GM12878 (cell line): ENCODE measurements around the gene ZNF763.

Source experiments
- BRCA1 ChIP-seq: IDR thresholded peaks from 2 replicates; pipeline ENCODE4 v1.6.1; 2011; ENCODE audit warnings: low read depth, low read length, improper control_type of control experiment
- CEBPB ChIP-seq, 2 experiments: fragments of 150-350 bp in 1 of 2; IDR thresholded peaks; 2 replicates each; pipeline ENCODE4 v1.6.1; 2012 to 2014; ENCODE audit warnings: low read depth in 2 of 2, low read length in 2 of 2, borderline replicate concordance in 1 of 2, inconsistent platforms in 1 of 2
- CHD1 ChIP-seq: IDR thresholded peaks from 2 replicates; pipeline ENCODE4 v1.6.1; 2012; ENCODE audit warnings: low read depth, low read length, improper control_type of control experiment
- CTCF ChIP-seq, 3 experiments: IDR thresholded peaks in 2 of 3; conservative IDR thresholded peaks in 1 of 3; 2 replicates each; pipeline ENCODE4 v1.5.1; 2011; ENCODE audit warnings: low read depth in 3 of 3, low read length in 3 of 3, mild to moderate bottlenecking in 3 of 3, control low read depth in 2 of 3, moderate library complexity in 2 of 3, inconsistent platforms in 1 of 3, mixed read lengths in 1 of 3; ENCODE audit not compliant: control insufficient read depth in 2 of 3, insufficient read depth in 1 of 3; ENCODE audit errors: extremely low read depth in 1 of 3
- EP300 ChIP-seq, 2 experiments: fragments of 150-350 bp in 1 of 2; IDR thresholded peaks; 2 replicates each; pipeline ENCODE4 v1.6.1; 2011 to 2012; ENCODE audit warnings: low read depth in 2 of 2, low read length in 2 of 2, borderline replicate concordance in 1 of 2, improper control_type of control experiment in 1 of 2, inconsistent platforms in 1 of 2; ENCODE audit not compliant: control insufficient read depth in 1 of 2
- EZH2 ChIP-seq: IDR thresholded peaks from 2 replicates; pipeline ENCODE4 v1.6.1; 2012; ENCODE audit warnings: low read depth, mild to moderate bottlenecking, control low read depth, inconsistent platforms, low read length, borderline replicate concordance; ENCODE audit not compliant: control insufficient read depth
- IRF3 ChIP-seq: fragments of 450-650 bp; IDR thresholded peaks from 2 replicates; pipeline ENCODE4 v1.6.1; 2014; ENCODE audit warnings: mild to moderate bottlenecking
- JUND ChIP-seq: IDR thresholded peaks from 2 replicates; pipeline ENCODE4 v1.6.1; 2012; ENCODE audit warnings: low read depth, mild to moderate bottlenecking, low read length, improper control_type of control experiment, moderate library complexity
- NR2C1 ChIP-seq: fragments of 450-650 bp; IDR thresholded peaks from 2 replicates; pipeline ENCODE4 v1.6.1; 2017; ENCODE audit warnings: antibody characterized with exemption, mild to moderate bottlenecking, moderate library complexity
- POLR2A ChIP-seq: IDR thresholded peaks from 2 replicates; pipeline ENCODE4 v1.6.1; 2011; ENCODE audit warnings: low read depth, mild to moderate bottlenecking, low read length
- SMC3 ChIP-seq: IDR thresholded peaks from 2 replicates; pipeline ENCODE4 v1.6.1; 2011; ENCODE audit warnings: low read length, improper control_type of control experiment, borderline replicate concordance
- ZSCAN29 ChIP-seq: fragments of 450-650 bp; IDR thresholded peaks from 2 replicates; pipeline ENCODE4 v1.6.1; 2017; ENCODE audit warnings: mild to moderate bottlenecking, moderate library complexity
- TF ChIP-seq, protein P1 (sequence below): IDR thresholded peaks from 2 replicates; pipeline ENCODE4 v1.6.1; 2012; ENCODE audit warnings: low read length, inconsistent platforms

DNA sequence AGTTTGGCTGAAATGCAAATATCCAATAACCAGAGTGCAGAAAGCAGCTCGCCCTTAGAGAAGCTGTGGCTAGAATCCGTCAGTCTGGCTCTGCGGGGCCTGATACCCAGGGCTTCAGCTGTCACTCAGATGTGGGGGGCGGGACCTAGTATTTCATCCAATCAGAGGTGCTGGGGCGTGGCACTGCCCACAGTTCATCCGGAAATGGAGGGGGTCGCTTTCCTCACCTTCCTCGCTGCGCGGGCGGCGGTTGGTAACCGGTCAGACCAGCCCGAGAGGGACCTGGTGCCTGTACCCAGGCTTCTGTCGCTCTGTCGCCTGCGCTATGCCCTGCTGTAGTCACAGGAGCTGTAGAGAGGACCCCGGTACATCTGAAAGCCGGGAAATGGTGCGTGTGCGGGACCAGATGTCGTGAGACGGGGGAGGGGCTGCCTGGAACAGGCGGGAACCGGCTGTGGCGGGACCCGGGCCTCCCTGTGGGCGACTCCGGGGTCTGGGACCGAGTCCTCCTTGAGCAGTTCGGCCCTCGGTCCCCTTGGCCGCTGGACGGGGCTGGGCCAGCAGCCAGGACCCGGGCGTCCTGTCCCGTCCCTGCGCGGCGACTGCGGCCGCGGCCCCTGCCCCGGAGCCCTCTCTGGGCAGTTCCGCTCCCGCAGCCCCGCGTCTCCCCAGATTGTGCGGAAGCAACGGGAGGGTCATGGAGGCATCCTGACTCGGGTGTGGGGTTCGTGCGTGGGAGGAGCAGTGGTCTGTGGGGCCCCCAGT, 39.8 kb upstream of the ZNF763 start, which contains the start of gene ZNF700:
- no peak for TF ChIP-seq CHD1
- TF ChIP-seq SMC3 = no peak
- TF ChIP-seq POLR2A = peak; percentile 96
- no peak for TF ChIP-seq JUND
- no peak for TF ChIP-seq ZSCAN29
- TF ChIP-seq, protein P1, sequence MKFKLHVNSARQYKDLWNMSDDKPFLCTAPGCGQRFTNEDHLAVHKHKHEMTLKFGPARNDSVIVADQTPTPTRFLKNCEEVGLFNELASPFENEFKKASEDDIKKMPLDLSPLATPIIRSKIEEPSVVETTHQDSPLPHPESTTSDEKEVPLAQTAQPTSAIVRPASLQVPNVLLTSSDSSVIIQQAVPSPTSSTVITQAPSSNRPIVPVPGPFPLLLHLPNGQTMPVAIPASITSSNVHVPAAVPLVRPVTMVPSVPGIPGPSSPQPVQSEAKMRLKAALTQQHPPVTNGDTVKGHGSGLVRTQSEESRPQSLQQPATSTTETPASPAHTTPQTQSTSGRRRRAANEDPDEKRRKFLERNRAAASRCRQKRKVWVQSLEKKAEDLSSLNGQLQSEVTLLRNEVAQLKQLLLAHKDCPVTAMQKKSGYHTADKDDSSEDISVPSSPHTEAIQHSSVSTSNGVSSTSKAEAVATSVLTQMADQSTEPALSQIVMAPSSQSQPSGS = no peak
- TF ChIP-seq IRF3 = peak; percentile 60; the same call in 1 of the 2 replicates
- TF ChIP-seq CEBPB (IDR thresholded peaks at IDR 0.05; ENCODE audit: borderline replicate concordance in 1 of 2, low read depth in 2 of 2, low read length in 2 of 2) = no peak
- TF ChIP-seq NR2C1 = peak; percentile 36
- TF ChIP-seq CTCF (IDR thresholded peaks at IDR 0.05 in 2 of 3, conservative IDR thresholded peaks at IDR 0.05 in 1 of 3; ENCODE audit: control insufficient read depth in 2 of 3, extremely low read depth in 1 of 3, insufficient read depth in 1 of 3, low read depth in 3 of 3, low read length in 3 of 3) = no peak
- no peak for TF ChIP-seq BRCA1
- TF ChIP-seq EZH2 = no peak
- no peak for TF ChIP-seq EP300 (IDR thresholded peaks at IDR 0.05; ENCODE audit: borderline replicate concordance in 1 of 2, control insufficient read depth in 1 of 2, low read depth in 2 of 2, low read length in 2 of 2)
